Measurements from ENCODE around the gene C1orf174. TPM values are rescaled to one million over a fixed set of nuclear protein-coding genes. Genes with fewer than 3 reads are reported as not detected.

C1orf174 gene
- total and polyA plus RNA-seq, 2 of the 4 experiments (the other 2 are of a cell fraction), result 26.7 to 45.7 TPM

DNA sequence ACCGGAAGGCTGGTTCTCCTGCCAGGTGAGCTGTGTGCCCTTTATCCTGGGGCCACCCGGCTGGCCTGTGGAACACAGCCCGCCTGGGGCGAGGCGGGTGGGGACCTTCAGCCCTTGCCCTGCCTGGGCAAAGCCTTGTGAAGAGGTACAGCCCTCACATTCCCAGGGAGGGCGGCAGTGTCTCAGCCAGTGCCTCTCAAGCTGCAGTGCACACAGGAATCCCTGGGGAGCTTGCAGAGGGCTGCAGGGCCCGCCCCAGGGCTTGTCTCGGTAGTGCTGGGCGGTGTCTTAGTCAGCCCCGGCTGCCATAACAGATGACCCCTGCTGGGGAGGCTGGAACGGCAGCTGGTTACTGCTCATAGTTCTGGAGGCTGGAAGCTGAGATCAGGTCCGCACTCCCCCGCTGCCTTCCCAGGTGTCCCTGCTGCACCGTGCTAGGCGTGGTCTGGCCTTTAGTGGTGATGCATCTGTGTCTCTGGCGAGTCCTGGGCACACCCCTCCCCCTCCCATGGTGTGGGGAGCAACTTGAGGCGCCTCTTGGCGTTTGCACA, 30.2 kb downstream of the C1orf174 start:
- dilution Hi-C loops (cut with HindIII; ENCODE audit: low sequenced_read_pairs, unreplicated experiment) (no loop called here), in situ Hi-C loops (cut with MboI; ENCODE audit: low sequenced_read_pairs) (no loop called here), intact Hi-C loops (cut with micrococcal nuclease) (no loop called here)
- no peaks in the 10 kb centered on the region for H3K9me3 ChIP-seq (ENCODE audit: control insufficient read depth, insufficient read depth, low read length)
- H4K20me1 ChIP-seq (ENCODE audit: insufficient read depth, low read length), result no peaks in the 10 kb centered on the region; the same call in 1 of the 2 replicates
- no peak overlapping the region for H3K9ac ChIP-seq (ENCODE audit: low read depth, low read length)
- no peak overlapping the region for H2AK9ac ChIP-seq (replicated peaks; ENCODE audit: low read depth, low read length, poor library complexity)
- H3K4me1 ChIP-seq (ENCODE audit: control insufficient read depth, insufficient read depth, low read length), result no peaks in the 10 kb centered on the region
- no peak overlapping the region for H4K8ac ChIP-seq (ENCODE audit: low read depth in 2 of 2, low read length in 2 of 2)
- H3K9me1 ChIP-seq (ENCODE audit: insufficient read depth, low read length), result peaks cover 5% of the 10 kb centered on the region
- H3K56ac ChIP-seq (ENCODE audit: extremely low read depth, insufficient read depth, low read length), result no peak overlapping the region
- no peak overlapping the region for H3K18ac ChIP-seq (ENCODE audit: low read depth, low read length)
- H3K27me3 ChIP-seq (ENCODE audit: control insufficient read depth, insufficient read depth, low read length), result no peaks in the 10 kb centered on the region
- H3K4me2 ChIP-seq (ENCODE audit: low read depth, low read length), result no peak overlapping the region
- H2AFZ ChIP-seq (replicated peaks; ENCODE audit: low read length, poor library complexity), result peak overlapping the region; percentile 21
- DNase-seq (no peak), ATAC-seq (ENCODE audit: low read depth) (peak; percentile 62)
- ChIA-PET CTCF (no interaction called here), POLR2A (ENCODE audit: unreplicated experiment) (no interaction called here)
- TF ChIP-seq FOS (IDR thresholded peaks at IDR 0.05; ENCODE audit: low read depth, low read length) (no peak), USF2 (IDR thresholded peaks at IDR 0.05; ENCODE audit: low read depth, low read length) (no peak), CHD1 (IDR thresholded peaks at IDR 0.05; ENCODE audit: low read depth, low read length) (no peak), RCOR1 (IDR thresholded peaks at IDR 0.05; ENCODE audit: insufficient replicate concordance, low read length) (no peak), RFX5 (IDR thresholded peaks at IDR 0.05; ENCODE audit: low read depth, low read length) (no peak)
- no peak overlapping the region for H4K91ac ChIP-seq (ENCODE audit: insufficient read depth, low read depth, low read length)
- BruUV-seq (replicated peaks), result no TSS peak
- no peak overlapping the region for H2BK20ac ChIP-seq (ENCODE audit: low read depth, low read length)
- H2BK120ac ChIP-seq (ENCODE audit: low read depth, low read length), result no peak overlapping the region
- no peak overlapping the region for H2AK5ac ChIP-seq (ENCODE audit: low read depth, low read length)
- H2BK5ac ChIP-seq (ENCODE audit: low read depth, low read length, poor library complexity, severe bottlenecking), result no peak overlapping the region
- H3K27ac ChIP-seq (ENCODE audit: insufficient read depth, low read length), result no peak overlapping the region
- H3K23ac ChIP-seq (ENCODE audit: low read depth, low read length), result no peak overlapping the region
- H3K14ac ChIP-seq (replicated peaks; ENCODE audit: low read depth, low read length), result no peak overlapping the region
- no peak overlapping the region for H4K5ac ChIP-seq (ENCODE audit: low read depth, low read length)
- no peak overlapping the region for H3K4ac ChIP-seq (ENCODE audit: low read depth, low read length)
- peaks cover 42% of the 10 kb centered on the region for H3K36me3 ChIP-seq (ENCODE audit: control insufficient read depth, insufficient read depth, low read length)
- no peak overlapping the region for H3K4me3 ChIP-seq (ENCODE audit: insufficient read depth, low read depth, low read length)
- H2BK15ac ChIP-seq (ENCODE audit: low read depth, low read length), result no peak overlapping the region
- no peaks in the 10 kb centered on the region; a peak in 1 of 4 replicates for H3K79me1 ChIP-seq (ENCODE audit: low read depth in 1 of 2, low read length in 2 of 2)
- WGBS, 2 experiments (ENCODE audit: extremely low coverage in 2 of 2, insufficient read length in 1 of 2), result 75% methylated on average over 5 of the region's 18 CpGs; no CpG with 5 or more reads in 1 of the 2 experiments

All from IMR-90 (cell line).